Smooth muscle cell (in vitro differentiated cells): ENCODE measurements around the gene CCDC146. TPM values are rescaled to one million over a fixed set of nuclear protein-coding genes. Genes with fewer than 3 reads are reported as not detected.

ENCODE experiments used
- DNase-seq: peaks from one replicate; lab custom pipeline; 2025; ENCODE audit not compliant: unreplicated experiment; lab: John Stamatoyannopoulos, UW
- H2AFZ ChIP-seq: fragments of 200-600 bp; sonication (generic); 2 replicates; pipeline ENCODE4 v1.6.0; 2016; ENCODE audit warnings: antibody characterized with exemption, low read depth, mild to moderate bottlenecking
- H3F3A ChIP-seq: fragments of 200-600 bp; sonication (generic); 2 replicates; pipeline ENCODE4 v1.6.0; 2017; ENCODE audit warnings: antibody characterized with exemption, low read depth
- H3K27ac ChIP-seq: fragments of 200-600 bp; sonication (generic); 2 replicates; pipeline ENCODE4 v1.5.1; 2016; ENCODE audit warnings: low read depth, mild to moderate bottlenecking
- H3K27me3 ChIP-seq: fragments of 200-600 bp; sonication (generic); 2 replicates; pipeline ENCODE4 v1.6.1; 2016; ENCODE audit warnings: low read depth, mild to moderate bottlenecking
- H3K36me3 ChIP-seq: fragments of 200-600 bp; sonication (generic); 2 replicates; pipeline ENCODE4 v1.5.1; 2016; ENCODE audit warnings: low read depth
- H3K4me1 ChIP-seq: fragments of 200-600 bp; sonication (generic); 2 replicates; pipeline ENCODE4 v1.5.1; 2016; ENCODE audit warnings: low read depth
- H3K4me2 ChIP-seq: fragments of 200-600 bp; sonication (generic); 2 replicates; pipeline ENCODE4 v1.6.0; 2016; ENCODE audit warnings: mild to moderate bottlenecking
- H3K4me3 ChIP-seq: fragments of 200-600 bp; sonication (generic); 2 replicates; pipeline ENCODE4 v1.5.1; 2016; ENCODE audit warnings: mild to moderate bottlenecking
- H3K79me2 ChIP-seq: fragments of 200-600 bp; sonication (generic); 2 replicates; pipeline ENCODE4 v1.6.0; 2016; ENCODE audit warnings: low read depth, mild to moderate bottlenecking
- H3K9ac ChIP-seq: fragments of 200-600 bp; sonication (generic); 2 replicates; pipeline ENCODE4 v1.6.0; 2016; ENCODE audit warnings: low read depth
- H3K9me3 ChIP-seq: fragments of 200-600 bp; sonication (generic); replicated peaks from 2 replicates; pipeline ENCODE4 v1.5.1; 2016; ENCODE audit warnings: low read depth
- H4K20me1 ChIP-seq: fragments of 200-600 bp; sonication (generic); 2 replicates; pipeline ENCODE4 v1.6.0; 2016; ENCODE audit warnings: low read depth
- WGBS: methylation state at CpG from one replicate; pipeline ENCODE4 v1.1.7; 2016; ENCODE audit warnings: low lambda C conversion rate; 5-methylcytosine and 5-hydroxymethylcytosine counted together
- polyA plus RNA-seq: library from polyadenylated mRNA; unstranded; fragments of >200 nt; fragmentation: Nextera tagmentation; extraction: Ambion mirVana; gene quantifications from 2 replicates; pipeline ENCODE4 v1.2.1, GENCODE V29; 2016
- total RNA-seq: library from RNA; depleted of rRNA; stranded (reverse); fragments of >200 nt; gene quantifications from 2 replicates; pipeline ENCODE4 v1.2.3, GENCODE V29; 2014
- TF ChIP-seq, protein P1 (sequence below): fragments of 200-600 bp; sonication (generic); IDR thresholded peaks from 2 replicates; pipeline ENCODE4 v1.5.1; 2017; ENCODE audit warnings: borderline replicate concordance, mild to moderate bottlenecking, antibody characterized with exemption; ENCODE audit not compliant: insufficient read depth, poor library complexity, severe bottlenecking

Gene CCDC146
- total and polyA plus RNA-seq, 2 experiments from 2014 or later = 0.77 to 7.3 TPM

- TF ChIP-seq, protein P1, sequence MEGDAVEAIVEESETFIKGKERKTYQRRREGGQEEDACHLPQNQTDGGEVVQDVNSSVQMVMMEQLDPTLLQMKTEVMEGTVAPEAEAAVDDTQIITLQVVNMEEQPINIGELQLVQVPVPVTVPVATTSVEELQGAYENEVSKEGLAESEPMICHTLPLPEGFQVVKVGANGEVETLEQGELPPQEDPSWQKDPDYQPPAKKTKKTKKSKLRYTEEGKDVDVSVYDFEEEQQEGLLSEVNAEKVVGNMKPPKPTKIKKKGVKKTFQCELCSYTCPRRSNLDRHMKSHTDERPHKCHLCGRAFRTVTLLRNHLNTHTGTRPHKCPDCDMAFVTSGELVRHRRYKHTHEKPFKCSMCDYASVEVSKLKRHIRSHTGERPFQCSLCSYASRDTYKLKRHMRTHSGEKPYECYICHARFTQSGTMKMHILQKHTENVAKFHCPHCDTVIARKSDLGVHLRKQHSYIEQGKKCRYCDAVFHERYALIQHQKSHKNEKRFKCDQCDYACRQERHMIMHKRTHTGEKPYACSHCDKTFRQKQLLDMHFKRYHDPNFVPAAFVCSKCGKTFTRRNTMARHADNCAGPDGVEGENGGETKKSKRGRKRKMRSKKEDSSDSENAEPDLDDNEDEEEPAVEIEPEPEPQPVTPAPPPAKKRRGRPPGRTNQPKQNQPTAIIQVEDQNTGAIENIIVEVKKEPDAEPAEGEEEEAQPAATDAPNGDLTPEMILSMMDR = no peak
- no peaks in the 10 kb centered on the region for H3K27me3 ChIP-seq
- H3F3A ChIP-seq = no peaks in the 10 kb centered on the region
- DNase-seq = no peak
- no peaks in the 10 kb centered on the region for H3K4me1 ChIP-seq
- H4K20me1 ChIP-seq = no peaks in the 10 kb centered on the region
- H3K4me3 ChIP-seq = no peak overlapping the region
- no peaks in the 10 kb centered on the region for H3K9me3 ChIP-seq
- H3K36me3 ChIP-seq = no peaks in the 10 kb centered on the region
- no peaks in the 10 kb centered on the region for H3K79me2 ChIP-seq
- no peak overlapping the region for H2AFZ ChIP-seq
- H3K4me2 ChIP-seq = no peak overlapping the region
- no peak overlapping the region for H3K9ac ChIP-seq
- H3K27ac ChIP-seq = no peak overlapping the region
- 98% methylated on average over 2 of the region's 2 CpGs for WGBS
These were observed 132.5 kb downstream of the CCDC146 start for GRCh38 chr7:77254915-77255314.

- TF ChIP-seq, protein P1 = no peak
- no peak overlapping the region for H3K27ac ChIP-seq
These were observed 135.6 kb downstream of the CCDC146 start for GRCh38 chr7:77258014-77258413.

GRCh38 chr7:77258593-77258992, 136.2 kb downstream of the CCDC146 start:
- DNase-seq = no peak
- Histone ChIP-seq H3K9me3 (no peaks in the 10 kb centered on the region), H3K27ac (no peak overlapping the region), H3K27me3 (no peaks in the 10 kb centered on the region), H3K4me3 (no peak overlapping the region), H3K79me2 (no peaks in the 10 kb centered on the region), H3K36me3 (no peaks in the 10 kb centered on the region), H3K4me1 (no peaks in the 10 kb centered on the region), H2AFZ (no peak overlapping the region), H3K4me2 (no peak overlapping the region), H4K20me1 (no peaks in the 10 kb centered on the region), H3F3A (no peaks in the 10 kb centered on the region), H3K9ac (no peak overlapping the region)
- WGBS = 95% methylated on average over 6 of the region's 6 CpGs
- TF ChIP-seq, protein P1 = no peak

More at GRCh38 chr7:77258014-77258413, 135.6 kb downstream of the CCDC146 start:
- Histone ChIP-seq H3K79me2 (no peaks in the 10 kb centered on the region), H3K4me3 (no peak overlapping the region), H3K4me1 (no peaks in the 10 kb centered on the region), H3K9me3 (no peaks in the 10 kb centered on the region), H4K20me1 (no peaks in the 10 kb centered on the region), H2AFZ (no peak overlapping the region), H3K9ac (no peak overlapping the region), H3K36me3 (no peaks in the 10 kb centered on the region), H3K4me2 (no peak overlapping the region), H3K27me3 (no peaks in the 10 kb centered on the region), H3F3A (no peaks in the 10 kb centered on the region)
- no peak for DNase-seq
- WGBS = 63% methylated on average over 1 of the region's 1 CpG

DNA sequence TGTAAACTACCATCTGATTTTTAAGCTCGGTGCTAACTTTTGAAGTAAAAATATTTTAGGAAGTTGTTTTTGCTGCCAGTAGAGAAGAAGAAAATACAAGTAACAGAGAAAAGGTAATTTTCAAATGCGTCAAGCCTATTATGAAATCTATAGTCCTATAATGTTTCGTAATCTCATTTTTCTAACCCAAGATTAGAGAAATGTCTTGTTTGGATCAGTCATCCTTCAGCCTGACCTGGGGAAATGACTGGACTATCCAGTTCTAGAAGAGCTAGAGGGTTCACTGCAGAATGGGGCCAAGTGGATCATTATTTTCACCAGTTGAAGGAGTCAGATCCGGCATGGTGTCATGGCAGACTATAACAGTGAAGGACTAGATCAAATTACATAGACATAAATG, 139.9 kb downstream of the CCDC146 start:
- Histone ChIP-seq H3K36me3 (no peaks in the 10 kb centered on the region), H3K27ac (no peak overlapping the region), H3K4me1 (no peaks in the 10 kb centered on the region), H3K79me2 (no peaks in the 10 kb centered on the region), H3K9me3 (no peaks in the 10 kb centered on the region), H3K9ac (no peak overlapping the region), H4K20me1 (no peaks in the 10 kb centered on the region), H3K4me3 (no peak overlapping the region), H3F3A (no peaks in the 10 kb centered on the region), H3K4me2 (no peak overlapping the region), H3K27me3 (no peaks in the 10 kb centered on the region), H2AFZ (no peak overlapping the region)
- no peak for DNase-seq
- TF ChIP-seq, protein P1 = no peak
- WGBS = 98% methylated on average over 4 of the region's 4 CpGs
